GM19099 (cell line): ENCODE measurements around the gene TBXT.

Experiments used
- POLR2A ChIP-seq: IDR thresholded peaks from 3 replicates; pipeline ENCODE4 v1.6.1; 2011; ENCODE audit warnings: low read depth; ENCODE audit not compliant: insufficient read length; ENCODE audit errors: extremely low read depth

Gene TBXT

GRCh38 chr6:166153966-166154365 is 13.7 kb downstream of the TBXT start:
- TF ChIP-seq POLR2A: no peak

- no peak for TF ChIP-seq POLR2A
These were observed 15.0 kb downstream of the TBXT start for GRCh38 chr6:166152660-166153059.

GRCh38 chr6:166151798-166152197 is 15.9 kb downstream of the TBXT start:
- TF ChIP-seq POLR2A: no peak

GRCh38 chr6:166145751-166146150 is 21.9 kb downstream of the TBXT start:
- no peak for TF ChIP-seq POLR2A

- no peak for TF ChIP-seq POLR2A
These were observed 24.6 kb downstream of the TBXT start for GRCh38 chr6:166143011-166143410.

GRCh38 chr6:166127624-166128472 is 39.8 kb downstream of the TBXT start:
- TF ChIP-seq POLR2A: no peak

GRCh38 chr6:166121726-166122125 is 45.9 kb downstream of the TBXT start:
- TF ChIP-seq POLR2A: no peak

GRCh38 chr6:166119116-166119911 is 48.3 kb downstream of the TBXT start:
- TF ChIP-seq POLR2A: no peak

GRCh38 chr6:166115609-166116008 is 52.0 kb downstream of the TBXT start:
- TF ChIP-seq POLR2A: no peak

- TF ChIP-seq POLR2A: no peak
These were observed 55.1 kb downstream of the TBXT start for GRCh38 chr6:166112580-166112979.

GRCh38 chr6:166109608-166110007 is 58.0 kb downstream of the TBXT start:
- no peak for TF ChIP-seq POLR2A
